Dermis microvascular lymphatic vessel endothelial cell (primary cell): ENCODE measurements around the gene ZC3H18. TPM values are rescaled to one million over a fixed set of nuclear protein-coding genes. Genes with fewer than 3 reads are reported as not detected.

Experiments used
- DNase-seq, 2 donors: peaks; one replicate each; pipeline versions ENCODE4 v3.0.0 to v3.0.0-alpha.2; 2010; ENCODE audit warnings: low read depth in 2 of 2
- total RNA-seq: library from RNA; depleted of rRNA; stranded (reverse); fragments of >200 nt; gene quantifications from 2 replicates; pipeline ENCODE4 v1.2.1, GENCODE V29; 2014

The ZC3H18 gene
- total RNA-seq, 1 donor from 2014 or later = 7.4 TPM

DNA sequence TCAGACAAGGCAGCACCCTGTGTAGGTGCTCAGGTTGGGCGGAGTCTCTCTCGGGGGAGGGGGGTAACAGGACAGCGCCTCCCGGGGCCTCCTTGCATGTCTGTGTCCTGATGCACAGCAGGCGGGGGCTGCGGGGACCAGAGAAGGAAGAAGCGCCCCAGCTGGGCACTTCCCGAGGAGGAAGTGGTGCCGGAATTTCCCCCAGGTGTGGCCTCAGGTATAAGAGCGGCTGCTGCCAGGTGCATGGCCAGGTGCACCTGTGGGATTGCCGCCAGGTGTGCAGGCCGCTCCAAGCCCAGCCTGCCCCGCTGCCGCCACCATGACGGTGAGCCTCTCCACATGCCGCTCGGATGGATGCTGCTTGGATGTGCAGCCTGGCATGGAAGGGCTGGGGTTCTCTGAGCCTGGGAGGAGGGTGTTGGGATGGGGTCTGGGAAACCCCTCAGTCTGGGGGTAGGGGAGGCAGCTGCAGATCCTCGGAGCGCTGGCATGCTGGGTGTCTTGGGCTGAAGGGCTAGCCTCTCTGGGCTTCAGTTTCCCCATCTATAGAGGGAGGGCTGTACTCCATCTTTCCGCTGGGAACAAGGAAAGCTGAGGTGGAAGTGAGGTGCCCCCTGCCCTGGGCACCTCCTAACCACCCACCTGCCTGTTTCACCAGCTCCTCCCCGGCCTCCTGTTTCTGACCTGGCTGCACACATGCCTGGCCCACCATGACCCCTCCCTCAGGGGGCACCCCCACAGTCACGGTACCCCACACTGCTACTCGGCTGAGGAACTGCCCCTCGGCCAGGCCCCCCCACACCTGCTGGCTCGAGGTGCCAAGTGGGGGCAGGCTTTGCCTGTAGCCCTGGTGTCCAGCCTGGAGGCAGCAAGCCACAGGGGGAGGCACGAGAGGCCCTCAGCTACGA, 68.4 kb downstream of the ZC3H18 start, which contains the start of gene IL17C:
TSS of gene IL17C (plus strand) at position 250 of the 908 bp plus-strand sequence. CDS start at position 320, 70 bp downstream.
- no peak for DNase-seq

DNA sequence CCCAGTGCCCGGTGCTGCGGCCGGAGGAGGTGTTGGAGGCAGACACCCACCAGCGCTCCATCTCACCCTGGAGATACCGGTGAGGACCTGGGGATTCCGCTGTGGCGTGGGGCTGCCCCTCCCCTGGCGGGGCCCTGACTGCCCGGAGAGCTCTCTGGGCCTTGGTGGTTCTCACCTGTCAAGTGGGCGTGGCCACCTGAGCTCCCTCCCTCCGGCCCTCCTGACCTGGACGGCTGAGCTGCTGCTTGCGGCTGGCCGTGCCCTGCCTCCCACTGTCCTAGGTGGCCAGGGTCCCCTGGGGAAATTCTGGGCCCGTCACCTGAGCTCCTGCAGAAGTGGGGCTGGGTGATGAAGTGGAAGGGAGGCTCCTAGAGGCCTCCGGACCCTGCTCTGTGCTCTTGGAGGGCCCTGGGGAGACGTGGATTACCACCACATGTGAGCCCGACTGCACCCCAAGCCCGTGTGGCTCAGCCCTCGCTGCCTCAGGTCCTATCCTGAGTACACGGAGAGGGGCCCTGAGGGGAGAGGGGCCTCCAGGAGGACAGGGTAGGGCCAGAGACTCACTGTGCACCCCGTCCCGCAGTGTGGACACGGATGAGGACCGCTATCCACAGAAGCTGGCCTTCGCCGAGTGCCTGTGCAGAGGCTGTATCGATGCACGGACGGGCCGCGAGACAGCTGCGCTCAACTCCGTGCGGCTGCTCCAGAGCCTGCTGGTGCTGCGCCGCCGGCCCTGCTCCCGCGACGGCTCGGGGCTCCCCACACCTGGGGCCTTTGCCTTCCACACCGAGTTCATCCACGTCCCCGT, 69.2 kb downstream of the ZC3H18 start:
- DNase-seq = no peak

DNA sequence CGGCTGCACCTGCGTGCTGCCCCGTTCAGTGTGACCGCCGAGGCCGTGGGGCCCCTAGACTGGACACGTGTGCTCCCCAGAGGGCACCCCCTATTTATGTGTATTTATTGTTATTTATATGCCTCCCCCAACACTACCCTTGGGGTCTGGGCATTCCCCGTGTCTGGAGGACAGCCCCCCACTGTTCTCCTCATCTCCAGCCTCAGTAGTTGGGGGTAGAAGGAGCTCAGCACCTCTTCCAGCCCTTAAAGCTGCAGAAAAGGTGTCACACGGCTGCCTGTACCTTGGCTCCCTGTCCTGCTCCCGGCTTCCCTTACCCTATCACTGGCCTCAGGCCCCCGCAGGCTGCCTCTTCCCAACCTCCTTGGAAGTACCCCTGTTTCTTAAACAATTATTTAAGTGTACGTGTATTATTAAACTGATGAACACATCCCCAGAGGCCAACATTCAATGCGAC, 69.9 kb downstream of the ZC3H18 start:
- DNase-seq = no peak

DNA sequence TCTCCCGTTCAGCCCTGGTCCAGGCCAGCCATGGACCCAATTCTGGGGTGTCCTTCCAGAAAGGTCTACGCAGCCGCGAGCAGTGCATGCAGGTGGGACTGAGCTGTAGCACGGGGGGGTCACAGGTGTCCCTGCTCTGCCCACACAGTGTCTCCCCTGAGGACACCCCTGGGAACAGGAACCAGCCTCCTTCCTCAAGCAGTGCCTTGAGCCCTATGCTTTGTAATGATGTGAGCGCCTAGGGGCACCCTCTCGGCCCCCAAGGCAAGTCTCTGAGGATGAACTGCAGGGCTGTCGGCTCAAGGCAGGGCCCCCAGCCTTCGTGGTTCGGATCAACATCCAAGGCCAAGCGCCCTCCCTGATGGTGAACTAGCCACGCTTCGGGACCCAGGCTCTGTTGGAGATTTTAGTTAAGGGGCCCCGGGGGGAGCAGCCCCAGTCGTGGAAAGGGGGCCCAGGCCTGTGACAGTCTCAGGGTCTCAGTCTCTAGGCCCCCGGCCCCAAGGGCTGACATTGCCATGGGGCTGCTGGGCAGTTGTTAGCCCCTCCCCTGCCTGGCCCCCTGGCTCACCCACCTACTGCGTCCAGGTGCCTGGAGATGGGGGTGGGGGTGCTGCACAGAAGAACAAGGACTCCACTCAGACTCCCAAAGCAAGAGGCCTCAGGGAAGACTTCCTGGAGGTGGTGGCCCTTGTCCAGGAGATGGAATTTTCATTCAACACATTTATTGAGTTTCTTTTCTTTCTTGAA, 70.5 kb downstream of the ZC3H18 start:
- DNase-seq = no peak

DNA sequence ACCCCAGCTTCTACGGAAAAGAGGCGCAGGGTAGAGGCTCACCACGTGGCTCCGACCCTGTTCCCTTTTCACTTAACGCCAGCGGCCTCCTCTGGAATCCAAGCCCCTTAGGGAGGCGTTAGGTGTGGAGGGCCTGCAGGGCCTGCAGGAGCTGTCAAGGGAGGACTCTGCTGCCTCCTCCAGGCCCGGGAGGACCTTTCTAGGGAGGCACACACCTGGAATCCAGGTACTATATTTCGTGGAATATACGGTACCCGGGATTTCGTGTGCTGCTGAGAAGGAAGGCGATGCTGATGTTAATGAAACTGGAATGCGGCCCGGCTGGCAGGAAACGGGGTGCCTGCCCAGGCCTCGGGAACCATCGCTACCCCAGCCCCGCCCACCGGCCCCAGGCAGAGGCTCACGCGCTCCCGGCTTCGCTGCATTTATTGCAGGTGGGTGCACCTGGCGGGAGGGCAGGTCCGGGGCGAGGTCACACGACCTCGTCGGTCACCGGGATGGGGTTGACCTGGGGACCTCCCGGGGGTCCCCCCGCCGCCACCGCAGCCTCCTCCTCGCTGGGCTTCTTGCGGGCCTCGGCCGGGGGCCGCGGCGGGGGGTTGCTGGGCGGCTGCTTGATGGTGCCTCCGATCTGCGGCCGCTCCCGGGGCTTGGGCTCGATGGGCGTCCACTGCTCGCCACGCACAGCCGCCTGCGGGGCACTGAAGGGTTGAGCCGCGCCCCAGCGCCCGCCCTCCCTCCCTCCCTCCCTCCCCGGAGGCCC, 72.9 kb downstream of the ZC3H18 start:
- DNase-seq = no peak

DNA sequence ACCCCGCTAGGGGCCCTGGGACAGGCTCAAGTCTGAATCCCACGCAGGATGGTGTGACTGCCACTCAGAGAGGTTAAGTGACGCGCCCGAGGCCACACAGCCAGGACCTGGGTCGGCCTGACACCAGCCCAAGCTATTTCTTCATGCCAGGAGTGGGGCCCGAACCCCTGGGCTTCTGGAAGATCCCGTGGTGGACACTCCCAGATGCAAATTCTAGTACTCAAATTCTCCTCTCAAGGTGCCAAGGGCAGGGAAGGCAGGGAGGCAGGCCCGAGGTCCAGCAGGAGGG, 73.4 kb downstream of the ZC3H18 start:
- DNase-seq = no peak

DNA sequence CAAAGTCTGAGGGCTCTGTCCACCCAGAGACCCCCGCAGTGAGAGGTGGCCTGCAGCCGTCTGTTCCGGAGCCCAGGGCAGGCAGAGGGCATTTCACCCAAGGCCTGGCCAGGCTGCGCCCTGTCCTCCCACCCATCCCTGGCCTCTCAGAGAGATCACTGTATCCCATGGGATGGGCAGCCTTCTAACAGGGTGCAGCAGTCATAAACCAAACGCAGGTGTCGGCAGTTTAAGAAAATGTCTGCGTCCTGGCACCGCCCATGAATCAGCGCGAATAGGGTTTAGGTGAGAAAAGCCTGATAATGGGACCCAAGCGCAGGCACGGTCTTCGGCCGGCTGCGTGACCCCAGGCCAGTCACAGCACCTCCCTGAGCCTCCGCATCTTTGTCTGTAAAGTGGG, 75.3 kb downstream of the ZC3H18 start:
- no peak for DNase-seq

DNA sequence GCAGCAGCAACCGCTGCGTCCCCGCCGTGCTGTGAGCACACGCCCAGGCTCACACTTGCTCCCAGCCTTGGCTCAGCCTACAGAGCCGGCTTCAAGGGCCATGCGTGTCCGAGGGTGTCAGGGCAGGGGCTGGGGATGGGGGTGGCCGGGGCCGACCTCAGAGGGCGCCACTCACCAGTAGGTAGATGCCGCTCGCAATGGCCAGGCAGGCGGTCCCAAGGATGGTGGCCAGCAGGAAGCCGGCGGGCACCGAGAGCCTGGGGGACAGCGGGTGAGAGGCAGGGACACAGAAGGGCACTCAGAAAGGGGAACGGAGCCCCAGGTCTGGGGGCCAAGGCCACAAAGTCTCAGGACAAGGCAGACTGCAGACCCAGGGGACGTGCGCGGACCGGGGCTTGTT, 75.7 kb downstream of the ZC3H18 start:
- DNase-seq = no peak

DNA sequence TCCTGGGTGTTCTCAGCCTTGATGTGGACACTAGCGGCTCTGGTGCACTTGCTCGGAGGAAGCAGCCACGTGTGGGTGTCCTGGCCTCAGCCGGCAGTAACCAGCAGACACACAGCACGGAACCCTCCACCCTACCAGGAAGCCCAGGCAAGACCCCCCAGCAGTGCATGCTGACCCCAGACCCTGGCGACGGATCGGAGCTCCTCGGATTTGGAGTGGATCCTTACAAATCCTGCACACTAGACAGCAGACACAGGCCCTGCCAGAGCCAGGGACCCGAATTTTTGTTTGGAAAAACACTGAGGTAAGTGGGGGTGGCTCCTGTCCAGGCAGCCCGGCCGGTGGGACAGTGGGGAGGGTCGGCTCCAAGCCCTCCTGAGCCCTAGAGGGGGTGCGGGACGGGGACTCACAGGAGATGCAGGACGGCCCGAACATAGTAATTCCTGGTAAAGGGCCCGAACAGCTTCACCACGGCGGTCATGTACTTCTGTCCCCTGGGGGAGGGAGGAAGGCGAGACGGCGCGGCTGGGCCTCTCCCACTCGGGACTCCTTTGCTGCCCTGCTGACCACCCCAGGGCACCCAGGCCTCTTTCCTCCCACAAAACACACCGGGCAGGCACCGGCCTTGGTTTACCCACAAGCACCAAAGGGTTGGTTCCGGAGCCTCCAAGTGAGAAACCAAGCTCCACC, 76.3 kb downstream of the ZC3H18 start:
- DNase-seq = no peak

DNA sequence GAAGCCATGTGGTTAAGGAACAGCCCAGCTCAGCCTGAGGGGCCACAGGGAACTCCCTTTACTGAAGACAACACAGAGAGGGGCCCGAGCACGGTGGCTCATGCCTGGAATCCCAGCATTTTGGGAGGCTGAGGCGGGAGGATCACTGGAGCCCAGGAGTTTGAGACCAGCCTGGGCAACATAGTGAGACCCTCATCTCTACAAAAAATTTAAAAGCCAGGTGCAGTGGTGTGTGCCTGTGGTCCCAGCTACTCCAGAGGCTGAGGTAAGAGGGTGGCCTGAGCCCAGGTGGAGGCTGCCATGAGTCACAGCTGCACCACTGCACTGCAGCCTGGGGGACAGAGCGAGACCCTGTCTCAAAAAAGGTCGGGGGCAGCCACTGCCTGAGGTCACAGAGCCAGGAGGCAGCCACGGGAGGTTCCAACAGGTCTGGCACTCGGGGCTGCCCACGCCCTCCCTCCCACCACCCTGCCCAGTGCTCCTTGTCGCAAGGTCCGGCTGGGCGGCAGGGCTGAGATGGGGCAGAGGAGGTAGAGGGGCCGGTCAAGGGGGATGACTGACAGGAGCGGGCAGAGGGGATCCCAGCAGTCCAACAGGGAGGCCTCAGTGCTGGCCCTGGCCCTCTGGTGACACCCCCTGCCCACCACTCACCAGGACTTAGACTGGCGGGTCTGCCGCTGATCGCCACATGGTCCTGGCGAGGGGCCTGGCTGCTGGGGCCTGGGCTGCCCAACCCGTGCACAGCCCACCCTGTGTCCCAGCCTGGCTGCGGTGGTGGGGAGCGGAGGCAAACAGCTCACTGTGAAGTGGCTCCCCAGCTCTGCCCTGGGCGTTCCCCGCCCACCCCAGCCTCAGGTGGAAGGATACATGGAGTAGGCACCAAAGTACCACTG, 77.2 kb downstream of the ZC3H18 start:
- DNase-seq = no peak

DNA sequence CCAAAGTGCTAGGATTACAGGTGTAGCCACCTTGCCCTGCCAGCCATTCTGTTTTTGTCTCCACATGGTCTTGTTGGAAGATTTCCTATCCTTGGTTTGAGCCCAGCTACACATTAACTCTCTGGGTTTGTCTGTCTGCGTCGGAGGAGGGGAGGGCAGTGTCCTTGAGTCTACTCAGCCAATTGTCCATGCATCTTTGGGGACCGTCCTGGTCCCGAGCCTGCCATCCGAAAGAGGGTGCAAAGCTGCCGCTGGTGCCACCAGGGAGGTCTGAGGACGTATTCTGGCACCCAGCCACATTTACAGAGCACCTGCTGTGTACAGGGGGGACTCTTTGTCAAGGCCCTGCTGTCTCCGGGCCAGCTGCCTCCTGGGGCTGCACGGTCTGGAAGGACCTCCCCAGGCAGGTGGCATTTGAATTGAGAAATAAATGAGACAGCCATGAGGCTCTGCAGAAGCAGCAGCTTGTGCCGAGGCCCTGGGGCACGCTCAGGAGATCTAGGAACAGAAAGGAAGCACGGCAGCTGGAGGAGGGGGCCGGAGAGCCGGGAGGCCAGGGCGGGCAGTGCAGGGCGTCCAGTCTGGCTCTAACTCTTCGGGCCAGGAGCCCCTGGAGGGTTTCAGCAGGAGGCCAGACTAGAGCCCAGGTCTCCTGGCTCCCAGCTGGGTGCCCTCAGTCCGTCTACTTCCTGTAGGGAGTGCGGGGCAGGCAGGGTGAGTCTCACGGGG, 79.2 kb downstream of the ZC3H18 start:
- DNase-seq = no peak

DNA sequence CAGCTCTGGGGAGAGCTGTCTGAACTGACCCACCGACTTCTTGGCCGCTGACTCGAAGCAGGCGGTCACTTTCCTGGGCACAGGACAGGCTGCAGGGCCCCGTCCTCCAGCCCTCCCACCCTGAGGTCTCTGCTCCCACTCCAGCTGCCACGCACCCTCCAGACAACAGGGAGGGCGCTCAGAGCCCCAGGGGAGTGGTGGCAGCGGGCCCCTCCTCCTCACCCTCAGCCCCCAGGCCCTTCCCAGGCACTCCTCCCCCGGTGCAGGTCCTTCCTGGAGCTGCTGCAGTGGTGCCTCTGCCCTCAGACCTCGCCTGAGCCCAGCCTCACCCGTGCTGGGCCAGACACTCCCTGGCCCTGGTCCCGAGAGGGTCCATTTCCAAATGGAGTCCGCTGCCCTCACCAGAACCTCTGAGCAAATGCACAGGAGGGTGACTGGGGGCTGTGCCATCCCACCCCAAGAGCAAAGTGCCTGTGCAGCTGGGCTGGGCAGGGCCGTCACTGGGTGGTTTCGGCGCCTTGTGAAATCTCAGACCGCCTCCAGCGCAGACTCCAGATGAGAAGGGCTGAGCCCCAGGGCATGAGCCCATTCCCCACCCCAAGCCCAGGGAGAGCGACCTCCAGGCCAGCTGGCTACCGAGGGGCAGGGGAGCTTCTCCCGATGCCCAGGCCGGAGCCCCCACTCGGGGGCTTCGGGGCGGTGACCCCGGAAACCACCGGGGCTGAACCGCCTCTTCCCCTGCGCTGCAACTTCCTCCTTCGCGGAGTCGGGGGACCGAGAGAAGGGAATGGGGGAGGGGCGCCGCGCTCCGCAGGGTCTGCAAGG, 79.9 kb downstream of the ZC3H18 start:
- DNase-seq = no peak

DNA sequence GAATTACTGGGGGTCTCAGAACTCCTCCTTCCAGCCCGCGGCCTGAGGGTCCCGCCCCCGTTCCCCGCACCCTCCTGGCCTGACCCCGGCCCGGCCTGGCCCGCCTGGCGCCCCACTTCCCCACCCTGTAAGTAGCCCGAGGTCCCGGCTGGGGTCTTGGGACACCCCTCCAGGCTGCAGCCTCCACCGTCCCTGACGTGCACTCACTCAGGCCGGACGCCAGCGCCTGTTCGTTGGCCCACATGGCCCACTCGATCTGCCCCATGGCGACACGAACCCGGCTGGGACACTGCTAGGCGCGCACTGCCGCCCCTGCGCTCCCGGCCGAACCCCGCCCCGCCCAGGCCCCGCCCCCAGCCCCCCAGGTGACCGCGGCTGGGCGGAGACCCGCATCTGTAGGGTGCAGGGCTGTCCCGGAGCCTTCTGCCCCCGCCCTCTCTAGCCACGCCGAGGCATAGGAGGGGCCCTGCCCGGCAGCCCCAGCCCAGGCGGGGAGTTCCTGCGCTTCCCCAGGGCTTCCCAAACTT, 80.6 kb downstream of the ZC3H18 start, which contains the start of gene CYBA:
TSS of gene CYBA (minus strand) at position 305 of the 527 bp plus-strand sequence. CDS start at position 265, 40 bp downstream.
- DNase-seq = peak; percentile 53 to 58

DNA sequence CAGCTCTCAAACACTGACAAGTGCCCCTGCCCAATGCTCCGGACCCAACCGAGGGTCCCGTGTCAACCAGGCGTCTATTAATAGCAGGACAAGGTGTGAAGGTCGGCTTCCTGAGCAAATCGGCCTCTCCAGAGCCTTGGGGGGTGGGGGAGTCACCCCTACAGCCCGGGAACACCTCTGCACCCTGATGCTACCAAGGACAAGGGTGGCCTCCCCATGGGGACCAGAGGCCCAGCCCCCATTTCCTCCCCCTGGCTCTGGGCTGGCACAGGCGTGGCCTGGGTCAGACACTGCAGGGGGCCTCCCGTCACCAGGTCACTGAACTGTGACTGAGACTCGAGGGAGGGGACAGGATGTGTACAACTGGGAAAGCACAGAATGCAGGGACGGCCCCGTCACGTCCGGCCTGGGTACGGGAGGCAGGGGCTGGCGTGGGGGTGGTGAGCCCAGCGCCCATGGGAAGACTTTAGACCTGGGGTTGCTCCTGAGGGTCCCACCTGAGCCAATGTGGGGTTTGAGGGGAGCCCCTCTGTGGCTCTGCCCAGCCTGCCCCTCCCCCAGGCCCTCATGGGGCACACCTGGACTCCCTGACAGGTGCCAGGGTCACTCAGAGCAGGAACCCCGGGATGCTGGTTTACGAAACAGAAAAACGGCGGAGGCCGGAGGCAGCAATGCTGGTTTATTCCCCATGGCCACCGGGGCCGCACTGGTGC, 81.2 kb downstream of the ZC3H18 start:
- DNase-seq = peak; percentile 65 to 89

DNA sequence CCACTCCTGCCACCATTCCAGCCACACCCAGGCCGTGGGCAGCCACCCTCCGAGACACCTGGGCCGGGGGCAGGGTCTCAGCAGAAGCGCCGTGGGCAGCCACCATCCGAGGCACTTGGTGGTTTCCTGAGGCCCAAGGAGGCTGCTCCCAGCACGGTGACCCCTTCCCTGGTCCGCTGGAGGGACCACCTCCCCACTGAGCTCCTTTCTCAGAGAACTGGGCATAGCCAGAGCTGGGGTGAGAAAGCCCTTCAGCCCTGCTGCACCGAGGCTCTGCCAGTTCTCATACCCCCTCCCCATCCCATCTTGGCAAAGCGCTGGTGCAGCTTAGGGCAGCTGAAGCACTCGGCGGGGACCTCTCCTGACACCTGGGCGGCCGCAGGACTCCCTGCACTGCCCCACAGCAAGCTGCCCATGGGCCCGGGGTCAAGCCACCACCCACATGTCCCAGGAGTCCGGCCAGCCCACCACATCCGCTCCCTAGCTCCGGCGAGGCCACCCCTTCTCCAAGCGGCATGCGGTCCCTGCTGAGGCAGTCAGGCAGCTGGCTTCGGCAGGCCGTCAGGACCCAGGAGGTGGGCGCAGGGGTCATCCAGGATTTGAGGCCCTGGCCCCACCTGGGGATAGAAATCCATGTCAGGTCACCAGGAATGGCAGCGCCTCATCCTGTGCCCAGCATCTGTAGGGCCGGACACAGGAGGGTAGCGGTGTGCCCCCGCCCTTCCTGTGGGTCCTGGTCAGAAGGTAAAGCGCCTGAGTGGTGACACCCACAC, 82.0 kb downstream of the ZC3H18 start:
- no peak for DNase-seq

DNA sequence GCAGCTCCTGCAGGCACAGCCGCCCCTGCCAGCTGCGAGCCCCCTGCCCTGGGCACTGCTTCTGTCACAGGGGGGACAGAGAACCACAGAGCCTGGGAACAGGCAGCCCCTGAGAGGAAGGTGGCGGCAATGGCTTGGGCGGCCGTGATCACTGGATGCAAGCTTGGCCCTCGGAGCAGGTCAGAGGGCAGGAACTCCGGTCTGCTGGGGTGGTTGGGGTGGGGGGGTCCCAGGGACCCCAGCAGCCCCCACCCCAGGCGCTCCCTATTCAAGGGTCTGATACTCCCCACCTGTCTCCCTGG, 82.5 kb downstream of the ZC3H18 start:
- no peak for DNase-seq
